ENCODE results near the gene MORN1.

Gene MORN1

GRCh38 chr1:2406451-2407041 lies 15.2 kb upstream of the MORN1 start:
- TF ChIP-seq CSRNP3 (CRISPR knock-in tag; IDR thresholded peaks at IDR 0.05) = no peak
- no peak for TF ChIP-seq TOX (CRISPR knock-in tag; IDR thresholded peaks at IDR 0.05; ENCODE audit: borderline replicate concordance)
- TF ChIP-seq ZC3H10 (CRISPR knock-in tag; IDR thresholded peaks at IDR 0.05) = no peak
- TF ChIP-seq ZNF70 (CRISPR knock-in tag; IDR thresholded peaks at IDR 0.05) = no peak
- peak; percentile 20 for ATAC-seq

GRCh38 chr1:2405588-2406295 lies 14.4 kb upstream of the MORN1 start:
- peak; percentile 6; the same call in 2 of the 3 replicates for ATAC-seq

More at GRCh38 chr1:2405588-2406295, 14.4 kb upstream of the MORN1 start:
- TF ChIP-seq TSHZ2 (CRISPR knock-in tag; IDR thresholded peaks at IDR 0.05) (no peak), CREB5 (CRISPR knock-in tag; IDR thresholded peaks at IDR 0.05; ENCODE audit: low read depth) (no peak), ZC3H10 (CRISPR knock-in tag; IDR thresholded peaks at IDR 0.05) (no peak), TCF4 (CRISPR knock-in tag; IDR thresholded peaks at IDR 0.05; ENCODE audit: borderline replicate concordance) (no peak), ZFP30 (CRISPR knock-in tag; IDR thresholded peaks at IDR 0.05) (no peak), OSR1 (CRISPR knock-in tag; IDR thresholded peaks at IDR 0.05) (no peak), CSDC2 (CRISPR knock-in tag; IDR thresholded peaks at IDR 0.05) (no peak), BACH2 (CRISPR knock-in tag; IDR thresholded peaks at IDR 0.05; ENCODE audit: borderline replicate concordance) (no peak), ISL1 (CRISPR knock-in tag; IDR thresholded peaks at IDR 0.05) (no peak), SNAI2 (CRISPR knock-in tag; IDR thresholded peaks at IDR 0.05) (no peak), ARNTL (CRISPR knock-in tag; IDR thresholded peaks at IDR 0.05; ENCODE audit: borderline replicate concordance, low read depth) (no peak), PPARA (CRISPR knock-in tag; IDR thresholded peaks at IDR 0.05; ENCODE audit: borderline replicate concordance) (no peak), CSRNP3 (CRISPR knock-in tag; IDR thresholded peaks at IDR 0.05) (no peak), ZNF70 (CRISPR knock-in tag; IDR thresholded peaks at IDR 0.05) (no peak), POU6F1 (CRISPR knock-in tag; IDR thresholded peaks at IDR 0.05; ENCODE audit: borderline replicate concordance, low read depth) (no peak), PATZ1 (CRISPR knock-in tag; IDR thresholded peaks at IDR 0.05; ENCODE audit: borderline replicate concordance) (no peak), GLIS3 (CRISPR knock-in tag; IDR thresholded peaks at IDR 0.05) (no peak), ZFP3 (CRISPR knock-in tag; IDR thresholded peaks at IDR 0.05) (no peak), RARB (CRISPR knock-in tag; IDR thresholded peaks at IDR 0.05) (no peak), ESRRG (CRISPR knock-in tag; IDR thresholded peaks at IDR 0.05) (no peak)
